Measurements from ENCODE around the gene ZNF3. TPM values are rescaled to one million over a fixed set of nuclear protein-coding genes. Genes with fewer than 3 reads are reported as not detected.

Gene ZNF3
- total and polyA plus RNA-seq, 9 of the 15 experiments (the other 6 are each of a cell fraction or from before 2014, with no cell fraction given) = 30.0 to 64.9 (median 51.5) TPM

- TF ChIP-seq RBM39 (optimal IDR thresholded peaks at IDR 0.05; ENCODE audit: low read depth, low read length) = no peak
- TF ChIP-seq ZEB2 (IDR thresholded peaks at IDR 0.05) = no peak
- TF ChIP-seq KDM4B (IDR thresholded peaks at IDR 0.05; ENCODE audit: borderline replicate concordance in 2 of 2, low read depth in 1 of 2) = peak in 1 of 2 experiments; percentile 48; a peak in 1 of 4 replicates
- no peak for TF ChIP-seq GABPB2 (CRISPR knock-in tag; conservative IDR thresholded peaks at IDR 0.05)
- TF ChIP-seq, protein P1, sequence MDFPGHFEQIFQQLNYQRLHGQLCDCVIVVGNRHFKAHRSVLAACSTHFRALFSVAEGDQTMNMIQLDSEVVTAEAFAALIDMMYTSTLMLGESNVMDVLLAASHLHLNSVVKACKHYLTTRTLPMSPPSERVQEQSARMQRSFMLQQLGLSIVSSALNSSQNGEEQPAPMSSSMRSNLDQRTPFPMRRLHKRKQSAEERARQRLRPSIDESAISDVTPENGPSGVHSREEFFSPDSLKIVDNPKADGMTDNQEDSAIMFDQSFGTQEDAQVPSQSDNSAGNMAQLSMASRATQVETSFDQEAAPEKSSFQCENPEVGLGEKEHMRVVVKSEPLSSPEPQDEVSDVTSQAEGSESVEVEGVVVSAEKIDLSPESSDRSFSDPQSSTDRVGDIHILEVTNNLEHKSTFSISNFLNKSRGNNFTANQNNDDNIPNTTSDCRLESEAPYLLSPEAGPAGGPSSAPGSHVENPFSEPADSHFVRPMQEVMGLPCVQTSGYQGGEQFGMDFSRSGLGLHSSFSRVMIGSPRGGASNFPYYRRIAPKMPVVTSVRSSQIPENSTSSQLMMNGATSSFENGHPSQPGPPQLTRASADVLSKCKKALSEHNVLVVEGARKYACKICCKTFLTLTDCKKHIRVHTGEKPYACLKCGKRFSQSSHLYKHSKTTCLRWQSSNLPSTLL (IDR thresholded peaks at IDR 0.05) = no peak
- no peak for TF ChIP-seq ZNF408 (CRISPR knock-in tag; IDR thresholded peaks at IDR 0.05; ENCODE audit: low read depth)
- peak; percentile 97 for TF ChIP-seq GABPA (tag; conservative IDR thresholded peaks at IDR 0.05; ENCODE audit: low read depth)
- TF ChIP-seq, protein P2, sequence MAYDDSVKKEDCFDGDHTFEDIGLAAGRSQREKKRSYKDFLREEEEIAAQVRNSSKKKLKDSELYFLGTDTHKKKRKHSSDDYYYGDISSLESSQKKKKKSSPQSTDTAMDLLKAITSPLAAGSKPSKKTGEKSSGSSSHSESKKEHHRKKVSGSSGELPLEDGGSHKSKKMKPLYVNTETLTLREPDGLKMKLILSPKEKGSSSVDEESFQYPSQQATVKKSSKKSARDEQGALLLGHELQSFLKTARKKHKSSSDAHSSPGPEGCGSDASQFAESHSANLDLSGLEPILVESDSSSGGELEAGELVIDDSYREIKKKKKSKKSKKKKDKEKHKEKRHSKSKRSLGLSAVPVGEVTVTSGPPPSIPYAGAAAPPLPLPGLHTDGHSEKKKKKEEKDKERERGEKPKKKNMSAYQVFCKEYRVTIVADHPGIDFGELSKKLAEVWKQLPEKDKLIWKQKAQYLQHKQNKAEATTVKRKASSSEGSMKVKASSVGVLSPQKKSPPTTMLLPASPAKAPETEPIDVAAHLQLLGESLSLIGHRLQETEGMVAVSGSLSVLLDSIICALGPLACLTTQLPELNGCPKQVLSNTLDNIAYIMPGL (CRISPR knock-in tag; IDR thresholded peaks at IDR 0.05) = peak; percentile 89
- TF ChIP-seq CTCF (IDR thresholded peaks at IDR 0.05 in 2 of 3, conservative IDR thresholded peaks at IDR 0.05 in 1 of 3; ENCODE audit: insufficient read depth in 2 of 3, low read depth in 1 of 3, low read length in 3 of 3) = peak; percentile 28 to 41 (median 34); a peak in 5 of 6 replicates
- no peak; the same call in 1 of the 2 replicates for TF ChIP-seq STAT5A (IDR thresholded peaks at IDR 0.05; ENCODE audit: borderline replicate concordance, low read length)
- peak; percentile 82 for TF ChIP-seq MYC (IDR thresholded peaks at IDR 0.05; ENCODE audit: low read depth, low read length)
- no peak for TF ChIP-seq MYC (CRISPR knock-in tag; IDR thresholded peaks at IDR 0.05; ENCODE audit: borderline replicate concordance, low read depth)
- TF ChIP-seq HNRNPH1 (optimal IDR thresholded peaks at IDR 0.05; ENCODE audit: low read depth, low read length) = no peak
- no peak for TF ChIP-seq TEAD1 (CRISPR knock-in tag; IDR thresholded peaks at IDR 0.05)
- TF ChIP-seq ZNF696 (CRISPR knock-in tag; conservative IDR thresholded peaks at IDR 0.05) = no peak
- TF ChIP-seq DACH1 (IDR thresholded peaks at IDR 0.05; ENCODE audit: partially characterized antibody) = peak; percentile 97
- no peak for TF ChIP-seq ZNF146 (CRISPR knock-in tag; IDR thresholded peaks at IDR 0.05; ENCODE audit: unreplicated experiment)
- TF ChIP-seq ZNF140 (CRISPR knock-in tag; IDR thresholded peaks at IDR 0.05) = no peak
- peak; percentile 62; the same call in 1 of the 2 replicates for TF ChIP-seq FOSL1 (tag; conservative IDR thresholded peaks at IDR 0.05)
- TF ChIP-seq ZNF253 (CRISPR knock-in tag; conservative IDR thresholded peaks at IDR 0.05) = no peak
- no peak for TF ChIP-seq SAFB2 (IDR thresholded peaks at IDR 0.05; ENCODE audit: borderline replicate concordance, low read depth, low read length, severe bottlenecking)
- TF ChIP-seq SRSF3 (IDR thresholded peaks at IDR 0.05; ENCODE audit: insufficient read depth, low read length) = no peak
These were observed 31.9 kb downstream of the ZNF3 start, which contains the start of gene ZSCAN21 (continued) for GRCh38 chr7:100049441-100050291.
